SK-N-SH (cell line): ENCODE results near the gene REPS2.
A peak's percentile ranks its signal among the peaks of the same experiment; 100 is the strongest.

Source experiments
- CTCF ChIP-seq: fragments of 200-600 bp; sonication (generic); IDR thresholded peaks from 2 replicates; pipeline ENCODE4 v1.6.1; 2017; ENCODE audit warnings: antibody characterized with exemption, mild to moderate bottlenecking, moderate library complexity
- FOXM1 ChIP-seq: IDR thresholded peaks from 2 replicates; pipeline ENCODE4 v1.4.0; 2012; ENCODE audit warnings: low read depth, mild to moderate bottlenecking
- GABPA ChIP-seq: IDR thresholded peaks from 2 replicates; pipeline ENCODE4 v1.4.0; 2012; ENCODE audit warnings: low read depth, mild to moderate bottlenecking
- POLR2AphosphoS5 ChIP-seq: IDR thresholded peaks from 2 replicates; pipeline ENCODE4 v1.6.1; 2012; ENCODE audit warnings: low read depth, low read length
- RAD21 ChIP-seq: IDR thresholded peaks from 2 replicates; pipeline ENCODE4 v1.6.1; 2012; ENCODE audit warnings: mild to moderate bottlenecking, low read length
- TAF1 ChIP-seq: IDR thresholded peaks from 2 replicates; pipeline ENCODE4 v1.6.1; 2012; ENCODE audit warnings: low read depth, mild to moderate bottlenecking, low read length, moderate library complexity, borderline replicate concordance
- TF ChIP-seq, protein P1 (sequence below): IDR thresholded peaks from 2 replicates; pipeline ENCODE4 v1.4.0; 2012; ENCODE audit warnings: low read depth, borderline replicate concordance

DNA sequence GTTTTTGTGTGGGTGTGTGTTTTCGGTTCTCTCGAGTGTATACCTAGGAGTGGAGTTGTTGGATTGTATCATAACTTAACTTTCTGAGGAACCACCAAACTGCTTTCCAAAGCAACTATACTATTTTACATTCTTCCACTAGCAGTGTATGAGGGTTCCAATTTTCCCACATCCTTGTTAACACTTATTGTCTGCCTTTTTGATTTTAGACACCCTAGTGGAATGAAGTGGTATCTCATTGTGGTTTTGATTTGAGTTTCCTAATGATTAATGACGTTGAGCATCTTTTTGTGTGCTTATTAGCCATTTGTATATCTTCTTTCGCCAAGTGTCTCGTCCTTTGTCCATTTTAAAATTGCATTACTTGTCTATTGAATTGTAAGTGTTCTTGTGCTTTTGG is 118.6 kb downstream of the REPS2 start:
- peak; percentile 33; the same call in 1 of the 2 replicates for TF ChIP-seq CTCF
- no peak for TF ChIP-seq POLR2AphosphoS5
- no peak for TF ChIP-seq RAD21
- no peak for TF ChIP-seq TAF1
- TF ChIP-seq, protein P1, sequence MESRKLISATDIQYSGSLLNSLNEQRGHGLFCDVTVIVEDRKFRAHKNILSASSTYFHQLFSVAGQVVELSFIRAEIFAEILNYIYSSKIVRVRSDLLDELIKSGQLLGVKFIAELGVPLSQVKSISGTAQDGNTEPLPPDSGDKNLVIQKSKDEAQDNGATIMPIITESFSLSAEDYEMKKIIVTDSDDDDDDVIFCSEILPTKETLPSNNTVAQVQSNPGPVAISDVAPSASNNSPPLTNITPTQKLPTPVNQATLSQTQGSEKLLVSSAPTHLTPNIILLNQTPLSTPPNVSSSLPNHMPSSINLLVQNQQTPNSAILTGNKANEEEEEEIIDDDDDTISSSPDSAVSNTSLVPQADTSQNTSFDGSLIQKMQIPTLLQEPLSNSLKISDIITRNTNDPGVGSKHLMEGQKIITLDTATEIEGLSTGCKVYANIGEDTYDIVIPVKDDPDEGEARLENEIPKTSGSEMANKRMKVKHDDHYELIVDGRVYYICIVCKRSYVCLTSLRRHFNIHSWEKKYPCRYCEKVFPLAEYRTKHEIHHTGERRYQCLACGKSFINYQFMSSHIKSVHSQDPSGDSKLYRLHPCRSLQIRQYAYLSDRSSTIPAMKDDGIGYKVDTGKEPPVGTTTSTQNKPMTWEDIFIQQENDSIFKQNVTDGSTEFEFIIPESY = no peak
- no peak for TF ChIP-seq FOXM1
- no peak for TF ChIP-seq GABPA
